HT-29 (cell line): ENCODE data around the gene CACNA1C. TPM values are rescaled to one million over a fixed set of nuclear protein-coding genes. Genes with fewer than 3 reads are reported as not detected.

Experiments
- DNase-seq: peaks from one replicate; pipeline ENCODE4 v3.0.0-alpha.2; 2015; ENCODE audit warnings: low spot score
- total RNA-seq: library from RNA; depleted of rRNA; stranded (reverse); fragments of >200 nt; shearing (Covaris generic); gene quantifications from 2 replicates; pipeline ENCODE4 v1.2.3, GENCODE V29; 2014

Gene CACNA1C
- total RNA-seq, 1 experiment from 2014 or later: under 0.01 TPM

DNA sequence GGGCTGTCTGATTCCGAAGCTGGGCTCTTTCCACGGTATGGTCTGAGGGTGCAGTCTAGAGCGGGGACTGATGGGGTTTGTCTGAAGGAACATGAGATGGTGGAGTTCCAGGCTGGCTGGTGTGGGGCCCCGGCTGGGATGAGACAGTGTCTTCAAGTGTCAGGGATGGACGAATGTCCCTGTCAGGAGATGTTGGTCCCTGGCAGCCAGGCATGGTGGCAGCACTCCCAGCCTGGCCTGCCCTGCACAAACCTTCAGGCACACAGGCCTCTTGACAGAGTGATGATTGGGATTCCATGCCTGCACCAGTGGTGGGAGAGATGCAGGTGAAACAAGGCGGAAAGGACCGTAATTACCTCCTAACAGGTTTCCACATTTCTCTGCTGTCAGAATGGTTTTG, 221.9 kb downstream of the CACNA1C start:
- DNase-seq: no peak

DNA sequence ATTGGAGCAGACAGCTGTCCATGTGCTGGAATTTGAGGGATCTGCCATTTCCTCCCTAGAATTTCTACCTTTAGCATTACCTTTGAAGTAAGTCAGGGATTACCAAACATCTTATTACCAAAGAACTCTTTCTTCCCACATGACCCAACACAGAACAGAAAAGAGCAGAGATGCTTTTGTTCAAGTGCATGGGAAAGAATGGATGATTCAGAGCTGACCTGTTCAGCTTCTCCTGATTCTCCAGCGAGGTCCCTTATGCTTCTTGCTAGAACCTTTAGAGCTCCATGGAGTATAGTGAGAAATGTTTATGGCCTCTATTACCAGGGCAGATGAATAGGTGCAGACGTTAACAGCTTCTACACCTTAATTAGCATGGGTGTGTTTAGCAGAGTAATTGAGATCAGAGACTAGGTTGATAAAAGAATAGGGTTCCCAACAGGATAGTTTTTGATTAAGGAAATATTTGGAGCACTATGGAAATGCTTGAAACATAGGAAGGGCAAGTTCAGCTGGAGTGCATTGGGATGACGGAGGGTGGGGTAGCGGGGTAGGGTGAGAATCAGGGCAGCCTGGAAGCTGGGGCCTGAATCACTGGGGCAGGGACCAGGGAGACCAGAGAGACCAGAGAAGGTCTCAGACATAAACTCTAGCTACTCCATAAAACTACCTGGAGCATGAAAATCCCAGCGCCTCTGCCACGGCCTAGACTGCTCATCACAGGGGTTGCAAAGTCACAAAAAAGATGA, 223.7 kb downstream of the CACNA1C start:
- DNase-seq: no peak

DNA sequence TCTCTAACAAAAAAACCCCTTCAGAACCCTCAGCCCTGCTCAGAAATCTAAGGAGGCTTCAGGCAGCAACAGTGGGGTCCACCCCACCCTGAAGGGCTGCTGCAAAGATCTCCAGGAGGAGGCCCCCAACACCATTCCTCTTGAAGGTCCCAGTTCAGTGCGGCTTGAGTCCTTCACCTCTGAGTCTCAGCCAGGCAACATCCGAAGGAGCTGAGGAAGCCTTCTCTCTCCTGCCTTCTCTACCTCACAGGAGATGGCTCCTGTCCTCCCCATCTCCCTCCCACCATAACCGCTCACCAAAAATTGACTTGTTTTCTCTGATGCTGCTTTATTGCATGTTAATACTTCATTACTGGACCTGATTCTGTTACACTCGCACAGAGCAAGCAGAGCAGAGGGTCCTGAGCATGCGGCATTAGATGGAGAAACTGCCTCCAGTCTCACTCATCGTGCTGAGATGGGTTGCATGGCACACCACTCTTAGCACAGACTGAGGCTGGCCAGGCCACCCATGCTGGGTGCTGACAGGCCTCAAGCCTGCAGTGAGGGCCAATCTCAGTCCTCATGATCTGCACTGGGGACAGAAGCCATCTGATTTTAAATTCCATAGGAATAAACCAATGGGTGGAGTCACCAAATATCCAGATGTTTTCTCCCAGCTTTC, 224.8 kb downstream of the CACNA1C start:
- no peak for DNase-seq

DNA sequence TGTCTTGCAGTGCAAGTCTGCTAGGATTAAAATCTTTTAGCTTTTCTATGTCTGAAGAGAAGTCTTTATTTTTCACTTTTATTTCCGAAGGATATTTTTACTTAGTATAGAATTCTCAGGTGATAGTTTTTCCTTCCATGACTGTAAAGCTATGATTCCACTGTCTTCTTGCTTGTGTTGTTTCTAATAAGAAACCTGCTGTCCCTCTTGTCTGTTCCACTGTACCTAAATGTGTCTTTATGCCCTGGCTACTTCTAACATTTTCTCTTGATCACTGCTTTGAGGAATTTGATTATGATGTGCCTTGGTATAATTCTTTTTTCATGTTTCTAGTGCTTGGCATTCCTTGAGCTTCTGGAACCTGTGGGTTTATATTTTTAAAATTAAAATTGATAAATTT, 228.7 kb downstream of the CACNA1C start:
- no peak for DNase-seq

DNA sequence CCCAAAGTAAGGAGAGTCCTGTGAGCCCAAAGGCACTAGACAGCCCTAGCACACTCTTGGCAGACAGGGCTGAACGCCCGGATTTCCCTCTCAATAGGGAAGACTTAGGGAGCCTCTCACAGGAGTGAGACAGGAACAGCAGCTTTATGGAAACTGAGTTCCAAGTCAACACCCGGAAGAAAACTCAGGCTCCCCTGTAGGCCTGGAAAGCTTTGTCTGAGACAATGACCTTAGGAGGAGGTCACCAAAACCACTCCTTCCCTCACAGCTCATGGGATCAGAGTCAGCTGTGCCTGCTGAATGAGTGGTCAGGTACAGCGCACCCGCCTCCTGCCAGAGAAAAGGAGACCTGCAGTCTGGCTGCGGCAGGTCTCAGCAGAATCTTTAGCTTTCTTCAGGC, 229.5 kb downstream of the CACNA1C start:
- DNase-seq: no peak

DNA sequence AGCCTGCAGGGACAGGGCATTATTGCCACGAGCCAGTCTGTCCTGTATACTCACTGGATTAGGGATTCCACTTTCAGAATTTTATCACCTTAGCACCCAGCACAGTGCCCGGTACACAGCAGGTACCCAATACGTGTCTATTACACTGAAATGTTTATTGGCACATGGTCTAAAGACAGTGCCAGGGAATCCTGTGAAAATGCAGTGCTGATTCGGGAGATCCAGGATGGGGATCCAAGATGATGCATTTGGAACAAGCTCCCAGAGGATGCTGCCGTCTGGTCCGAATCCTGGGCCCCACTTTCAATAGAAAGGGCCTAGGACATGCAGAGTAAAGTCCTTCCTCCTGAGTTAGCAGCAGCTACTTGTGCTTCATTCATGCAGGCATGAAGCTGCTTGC, 230.7 kb downstream of the CACNA1C start:
- DNase-seq: no peak

DNA sequence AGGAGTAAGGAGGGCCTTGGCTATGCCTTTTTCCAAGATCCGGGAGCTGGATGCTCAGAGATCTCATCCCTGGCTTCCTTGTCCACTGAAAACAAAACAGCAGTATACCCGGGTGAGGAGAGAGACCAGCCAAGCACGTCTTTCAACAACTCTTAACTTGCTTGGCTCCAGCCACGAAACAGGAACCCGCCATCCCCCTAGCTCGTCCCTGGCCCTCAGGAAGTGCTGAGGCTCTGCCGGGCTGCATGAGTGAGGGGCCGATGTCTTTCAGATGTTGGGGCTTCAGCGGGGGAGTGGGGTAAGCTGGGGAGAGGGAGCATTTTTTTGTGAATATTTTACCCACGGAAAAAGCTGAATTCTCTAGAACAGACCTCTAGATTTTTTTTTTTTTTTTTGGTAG, 231.1 kb downstream of the CACNA1C start:
- DNase-seq: no peak

DNA sequence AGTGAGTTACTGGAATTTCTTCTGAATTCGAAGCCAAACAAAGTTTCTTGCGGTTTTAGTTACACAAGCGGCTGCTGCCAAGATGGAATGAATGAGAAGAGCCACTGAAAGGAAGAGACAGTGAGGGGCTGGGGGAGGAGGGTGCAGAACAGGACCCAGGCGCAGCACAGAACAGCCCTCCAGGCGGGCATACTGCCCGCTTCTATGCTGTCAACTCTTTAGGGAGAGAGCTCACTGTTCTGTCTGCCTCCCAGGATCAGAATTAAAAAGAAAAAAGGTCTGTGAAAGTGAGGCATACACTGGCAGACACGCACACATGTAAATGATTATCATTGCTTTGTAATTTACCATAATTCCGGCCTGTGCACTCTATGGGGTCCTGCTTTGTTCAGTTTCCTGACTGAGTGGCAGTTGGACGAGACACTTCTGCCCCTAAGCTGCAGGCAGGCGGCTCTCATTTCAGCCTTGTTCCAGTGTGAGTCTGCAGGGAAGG, 231.6 kb downstream of the CACNA1C start:
- DNase-seq: no peak

DNA sequence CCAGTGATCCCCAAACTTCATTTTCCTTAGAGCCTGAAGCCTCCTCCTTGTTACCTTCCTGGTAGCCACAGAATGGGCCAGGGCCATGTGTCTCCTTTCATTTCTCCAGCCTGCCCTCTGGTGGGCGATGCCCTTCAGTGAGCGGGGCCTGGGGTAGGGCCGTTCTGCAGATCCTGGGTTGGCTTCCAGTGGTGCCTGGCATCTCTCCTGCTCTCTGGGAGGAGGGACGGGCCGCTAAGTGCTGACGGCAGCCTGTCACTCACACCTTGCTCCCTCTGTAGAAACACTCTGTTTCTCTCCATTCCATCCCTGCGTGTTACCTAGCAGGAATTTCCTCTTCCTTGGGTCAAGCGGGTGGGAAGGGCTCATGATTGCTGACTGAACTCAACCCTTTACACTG, 232.1 kb downstream of the CACNA1C start:
- peak; percentile 77 for DNase-seq

DNA sequence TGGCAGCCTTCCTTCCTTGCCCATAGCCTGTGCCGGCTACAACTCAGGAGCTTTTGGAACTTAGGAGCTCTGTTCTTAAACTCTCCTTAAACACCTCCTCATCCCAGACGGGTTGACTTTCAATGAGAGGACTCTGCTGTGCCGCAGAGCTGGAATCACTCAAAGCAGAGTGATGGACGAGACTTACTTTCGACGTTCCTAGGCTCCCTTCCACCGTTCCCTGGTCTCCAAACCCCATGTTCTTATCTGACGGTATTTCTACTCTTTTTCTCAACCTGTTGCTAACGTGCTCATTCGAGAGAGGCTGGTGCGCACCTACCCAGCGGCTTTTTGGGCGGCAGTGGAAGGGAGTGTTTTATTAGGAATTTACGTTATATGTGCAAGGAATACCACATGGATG, 232.7 kb downstream of the CACNA1C start:
- DNase-seq: no peak

DNA sequence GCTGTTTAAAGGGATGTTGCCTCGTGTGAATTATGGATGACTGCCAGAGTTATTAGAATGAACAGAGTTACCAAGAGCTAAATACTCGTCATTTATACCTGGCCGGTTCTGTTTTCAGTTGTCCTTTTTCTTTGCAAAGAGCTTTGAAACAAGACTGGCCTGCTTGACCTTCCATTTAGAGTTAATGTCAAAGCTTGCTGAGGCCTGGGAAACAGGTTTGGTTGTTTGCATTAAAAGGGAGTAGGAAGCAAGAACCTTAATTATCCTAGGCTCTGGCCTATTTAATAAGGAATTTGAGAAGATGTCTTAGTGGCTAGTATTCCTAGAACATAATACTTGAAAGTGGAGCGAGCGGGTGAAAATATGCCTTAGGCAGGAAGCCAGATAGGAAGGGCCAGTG, 233.3 kb downstream of the CACNA1C start:
- DNase-seq: no peak

DNA sequence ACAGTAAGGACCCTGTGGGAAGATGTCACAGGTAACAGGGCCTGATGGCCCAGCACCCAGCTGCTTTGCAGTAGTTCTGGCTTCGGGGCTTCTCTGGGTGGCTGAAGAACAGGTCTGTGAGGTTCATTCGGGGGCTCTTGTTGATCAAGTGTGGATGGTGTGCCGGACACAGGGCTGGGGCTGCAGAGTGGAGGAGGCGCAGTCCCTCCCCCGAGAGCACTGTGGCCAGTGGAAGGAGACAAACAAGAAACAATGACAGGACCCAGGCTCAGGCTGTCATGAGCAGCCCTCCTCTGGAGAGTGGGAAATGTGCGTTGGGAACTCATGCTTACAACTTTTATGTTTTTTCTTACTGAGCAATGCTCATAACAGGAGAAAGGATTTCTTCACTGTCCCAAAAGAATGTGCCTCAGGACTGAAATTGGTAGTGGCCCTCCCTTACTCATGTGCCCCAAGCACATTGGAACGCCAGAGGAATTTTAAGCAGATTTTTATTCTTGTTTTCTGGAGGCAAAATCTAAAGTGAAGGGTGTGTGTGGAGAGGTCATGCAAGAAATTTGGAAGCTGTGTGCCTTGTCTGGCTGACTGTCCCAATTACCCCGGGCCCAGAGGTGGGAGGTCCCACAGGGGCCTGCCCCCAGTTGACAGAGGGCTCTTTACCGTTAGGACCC, 233.8 kb downstream of the CACNA1C start:
- DNase-seq: no peak

DNA sequence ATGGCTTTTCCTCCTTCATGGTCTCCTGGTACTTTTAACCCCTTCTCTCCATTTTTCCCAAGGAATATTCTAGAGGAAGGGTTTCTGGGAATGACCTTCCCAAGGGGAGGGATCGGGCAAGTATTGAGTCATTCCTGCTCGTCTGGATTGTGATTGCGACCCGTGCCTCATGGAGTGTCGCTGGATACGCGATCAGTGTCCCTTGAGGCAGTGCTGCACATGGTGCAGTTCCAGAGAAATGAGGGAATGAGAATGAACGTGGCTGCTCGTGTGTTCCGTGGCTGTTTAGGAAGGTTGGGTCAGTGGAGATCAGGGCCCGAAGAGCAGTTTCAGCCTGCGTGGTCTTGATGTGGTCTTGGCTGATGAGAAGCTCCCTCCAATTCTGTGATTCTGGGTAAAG, 234.4 kb downstream of the CACNA1C start:
- no peak for DNase-seq

DNA sequence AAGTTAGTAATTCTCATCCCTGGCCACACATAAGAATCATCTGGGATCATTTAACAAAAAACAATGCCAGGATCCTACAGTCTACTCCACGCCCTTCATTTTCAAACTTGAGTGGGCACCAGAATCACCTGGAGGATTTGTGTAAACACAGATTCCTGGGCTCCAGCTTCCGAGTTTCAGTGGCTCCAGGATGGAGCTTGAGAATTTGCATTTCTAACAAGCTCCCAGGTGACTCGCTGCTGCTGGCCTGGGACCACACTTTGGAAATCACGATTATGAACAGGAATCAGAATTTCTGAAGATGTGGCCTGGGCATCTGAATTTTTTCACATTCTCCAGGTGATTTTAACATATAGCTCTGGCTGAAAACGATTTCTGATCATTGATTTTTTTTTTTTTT, 234.8 kb downstream of the CACNA1C start:
- DNase-seq: no peak

DNA sequence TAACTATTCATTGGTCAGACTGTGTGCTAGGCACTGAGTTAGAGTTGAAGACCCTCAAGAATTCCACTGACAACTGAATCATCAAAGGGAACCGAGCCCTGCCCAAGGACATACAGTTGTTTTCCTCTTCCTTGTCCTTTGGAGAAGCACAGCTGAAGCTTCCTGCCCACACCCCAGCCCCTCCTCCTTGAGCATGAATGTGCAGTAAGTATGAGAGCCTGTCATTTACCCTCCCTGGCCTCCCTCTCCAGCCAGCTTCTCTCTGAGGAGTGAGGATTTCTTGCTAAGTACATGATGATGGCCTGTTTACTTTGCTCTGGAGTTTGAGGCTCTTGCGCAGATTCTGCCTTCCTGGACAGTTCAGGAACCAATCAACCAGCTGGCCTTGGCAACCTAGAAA, 235.2 kb downstream of the CACNA1C start:
- DNase-seq: no peak

DNA sequence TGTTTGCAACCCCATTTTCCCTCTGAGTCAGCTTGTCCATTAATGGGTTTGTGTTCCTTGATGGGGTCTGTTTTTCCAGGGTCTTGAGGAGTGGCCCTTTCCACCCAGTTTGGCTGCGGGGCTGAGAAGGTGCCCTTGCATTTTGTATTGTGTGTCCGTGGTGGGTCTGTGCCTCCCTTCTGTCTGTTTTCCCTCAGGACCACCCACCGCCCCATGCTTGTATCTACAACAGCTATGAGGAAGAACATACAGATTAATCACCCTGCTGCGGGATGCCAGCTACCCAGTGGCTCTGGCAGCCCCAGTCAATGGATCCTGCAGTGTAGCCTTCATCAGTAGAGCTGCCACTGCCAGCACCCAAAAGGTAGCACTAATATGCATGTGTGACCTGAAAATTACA, 235.7 kb downstream of the CACNA1C start:
- no peak for DNase-seq

DNA sequence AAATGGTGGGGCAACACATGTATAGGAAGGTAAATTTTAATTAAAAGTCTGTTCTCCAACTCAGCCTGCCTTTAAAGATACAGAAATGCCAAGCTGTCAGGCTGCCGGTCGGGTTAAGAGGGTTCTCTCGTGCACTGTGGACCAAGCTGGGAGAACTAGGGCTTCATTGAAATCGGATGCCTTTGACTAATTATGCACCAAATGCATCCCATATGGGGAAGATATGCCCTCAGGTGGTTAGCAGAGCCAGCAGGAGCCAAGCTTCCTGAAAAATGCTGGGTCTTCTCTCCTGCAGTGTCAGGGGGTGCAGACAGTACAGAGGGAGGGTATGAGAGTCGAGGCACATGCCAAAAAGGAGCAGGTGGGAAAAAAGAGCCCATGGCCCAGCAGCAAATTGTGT, 236.1 kb downstream of the CACNA1C start:
- no peak for DNase-seq

DNA sequence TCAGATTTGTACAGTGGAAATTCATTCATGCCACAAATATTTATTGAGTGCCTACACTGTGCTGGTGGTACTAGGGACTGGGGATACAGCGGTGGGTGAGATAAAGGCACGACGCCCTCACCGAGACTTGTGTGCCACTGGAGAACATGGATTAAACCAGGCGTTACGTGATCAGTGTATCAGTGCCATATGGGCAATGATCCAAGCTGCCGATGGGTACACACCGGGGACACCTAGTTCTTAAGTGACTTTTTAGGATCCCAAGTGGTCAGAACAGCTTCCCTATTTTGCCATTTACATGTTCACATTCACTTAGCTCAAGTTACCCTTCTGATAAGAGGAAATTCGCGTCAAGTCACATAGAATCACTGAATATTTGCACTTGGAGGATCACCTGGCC, 236.7 kb downstream of the CACNA1C start:
- no peak for DNase-seq

DNA sequence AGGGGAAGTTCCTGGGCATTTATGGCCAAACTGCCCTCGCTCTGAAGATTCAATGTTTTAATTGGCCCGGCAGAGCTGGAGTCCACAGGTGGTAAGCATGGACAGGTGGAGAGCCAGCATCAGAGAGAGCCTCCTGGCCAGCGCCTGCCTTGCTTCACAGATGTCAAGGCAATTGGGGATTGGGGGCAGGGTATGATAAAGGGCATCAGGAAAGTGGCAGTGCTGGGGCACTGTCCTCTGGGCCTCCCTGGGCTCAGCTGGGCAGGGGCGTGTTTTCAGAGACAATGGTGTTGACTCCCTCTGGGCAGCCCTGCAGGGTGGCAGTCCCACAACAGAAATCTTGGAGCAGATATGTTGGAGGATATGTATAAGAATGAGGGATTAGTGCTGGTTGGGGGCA, 237.3 kb downstream of the CACNA1C start:
- no peak for DNase-seq

DNA sequence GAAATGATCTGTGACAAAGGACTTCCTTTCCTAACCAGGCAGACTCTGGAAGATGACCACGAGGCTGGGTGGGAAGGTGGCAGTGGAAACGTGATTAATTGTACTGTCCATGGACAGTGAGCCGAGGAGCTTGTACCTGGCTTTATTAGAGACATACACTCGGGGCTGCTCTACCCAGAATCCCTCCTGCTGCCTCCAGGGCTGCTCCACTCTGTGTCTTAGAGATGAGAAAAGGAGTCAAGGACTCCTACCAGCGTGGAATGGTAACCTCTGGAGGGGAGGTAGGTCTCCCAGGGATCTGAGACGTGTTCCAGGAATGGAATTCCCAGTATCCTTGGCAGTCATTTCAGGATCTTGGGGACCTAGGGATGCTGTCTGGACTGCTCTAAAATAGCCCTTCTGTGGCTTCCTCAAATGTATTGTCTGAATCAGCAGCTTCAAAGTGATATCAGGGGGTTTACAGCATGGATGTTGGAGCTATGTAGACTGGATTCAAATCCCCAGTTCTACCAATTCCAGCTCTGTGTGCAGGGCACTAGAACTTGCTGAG, 237.8 kb downstream of the CACNA1C start:
- no peak for DNase-seq

DNA sequence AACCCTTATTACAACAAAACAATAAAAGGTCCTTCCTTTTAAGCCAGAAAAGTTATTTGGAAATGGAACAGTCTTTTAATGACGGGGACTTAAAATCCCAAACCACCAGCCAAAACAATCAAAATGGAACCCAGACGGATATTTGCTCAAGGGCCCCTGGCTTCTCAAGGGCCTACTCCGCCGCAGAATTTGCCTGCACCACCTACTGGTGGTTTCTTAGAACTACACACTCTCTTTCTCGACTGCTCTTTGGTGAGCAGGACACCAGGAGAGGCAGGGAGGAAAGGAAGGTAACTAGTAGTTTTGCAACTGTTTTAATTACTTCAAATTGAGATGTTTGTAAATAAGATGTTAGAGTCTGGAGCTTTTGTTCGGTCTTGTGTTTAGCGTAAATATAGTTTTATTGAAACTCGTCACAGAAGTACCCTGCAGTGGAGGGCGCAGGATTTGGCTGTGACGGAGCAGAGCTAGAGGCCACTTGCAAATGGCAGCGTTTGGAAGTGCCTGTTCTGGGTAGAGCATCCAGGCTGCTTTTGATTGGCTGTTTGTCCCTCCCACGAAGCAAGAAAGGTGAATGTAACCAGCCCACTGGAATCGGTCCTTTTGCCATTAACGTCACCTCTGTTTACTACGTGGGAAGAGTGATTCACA, 238.5 kb downstream of the CACNA1C start:
- DNase-seq: peak; percentile 64

DNA sequence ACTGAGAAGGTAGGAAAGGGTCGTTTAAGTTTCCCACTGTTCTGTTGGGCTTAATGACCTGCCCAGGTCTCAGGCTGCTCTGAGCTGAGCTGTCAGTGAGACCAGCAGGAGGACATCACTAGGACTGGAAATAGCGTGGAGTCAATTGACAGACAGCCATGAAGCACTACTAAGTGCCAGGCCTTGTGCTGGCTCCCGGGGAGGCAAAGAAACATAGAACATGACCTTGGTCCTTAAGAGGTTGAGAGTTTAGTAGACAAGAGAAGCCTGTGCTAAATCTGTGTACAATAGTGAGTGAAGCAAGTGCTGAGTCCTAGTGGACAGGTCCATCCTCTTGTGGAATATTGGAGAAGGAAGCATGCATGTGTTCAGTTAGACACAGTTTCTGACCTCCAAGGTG, 239.2 kb downstream of the CACNA1C start:
- DNase-seq: no peak
